DLD1 (cell line): ENCODE measurements around the gene IFI27.
"Not testable (repeated sequence)": the region's sequence is repeated elsewhere in the genome, so short reads cannot be mapped to it uniquely, and the experiment has no call there.

Experiments
- in situ Hi-C: cut with HindIII; loops from 2 replicates; pipeline ENCODE4 v1.10.0; 2017; ENCODE audit warnings: low sequenced_read_pairs

Gene IFI27

GRCh38 chr14:94110552-94111181 is at the start of gene IFI27:
IFI27 (plus strand) TSS chr14:94110736.
- in situ Hi-C loops, result no loop called here

- in situ Hi-C loops, result no loop called here
Measured at GRCh38 chr14:94062344-94062940, 48.1 kb upstream of the IFI27 start.

- in situ Hi-C loops, result no loop called here
Measured at GRCh38 chr14:94066089-94066676, 44.4 kb upstream of the IFI27 start.

DNA sequence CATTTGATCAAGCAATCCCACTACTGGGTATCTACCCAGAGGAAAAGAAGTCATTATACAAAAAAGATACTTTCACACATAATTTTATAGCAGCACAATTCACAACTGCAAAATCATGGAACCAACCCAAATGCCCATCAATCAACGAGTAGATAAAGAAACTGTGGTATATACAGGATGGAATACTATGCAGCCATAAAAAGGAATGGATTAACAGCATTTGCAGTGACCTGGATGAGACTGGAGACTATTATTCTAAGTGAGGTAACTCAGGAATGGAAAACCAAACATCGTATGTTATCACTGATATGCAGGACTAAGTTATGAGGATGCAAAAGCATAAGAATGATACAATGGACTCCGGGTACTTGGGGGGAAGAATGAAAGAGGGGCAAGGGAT is 38.5 kb upstream of the IFI27 start:
- in situ Hi-C loops, result not testable (repeated sequence)

GRCh38 chr14:94074534-94074933 is 36.0 kb upstream of the IFI27 start:
- in situ Hi-C loops, result no loop called here

DNA sequence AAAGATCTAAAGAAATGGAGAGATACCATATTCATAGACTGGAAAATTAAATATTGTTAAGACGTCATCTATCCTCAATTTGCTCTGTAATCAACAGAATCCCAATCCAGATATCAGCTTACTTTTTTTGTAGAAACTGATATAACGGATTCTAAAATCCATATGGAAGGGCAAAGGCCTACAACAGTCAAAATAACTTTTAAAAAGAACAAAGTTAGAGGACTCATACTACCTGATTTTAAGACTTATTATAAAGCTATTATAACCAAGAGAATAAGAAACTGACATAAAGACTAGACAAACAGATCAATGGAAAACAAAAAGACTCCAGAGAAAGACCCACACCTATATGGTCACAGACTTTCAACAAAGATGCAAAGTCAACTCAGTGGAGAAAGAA is 35.5 kb upstream of the IFI27 start:
- in situ Hi-C loops, result no loop called here

GRCh38 chr14:94077111-94077821 is 33.3 kb upstream of the IFI27 start:
- in situ Hi-C loops, result no loop called here

- in situ Hi-C loops, result no loop called here
Measured at GRCh38 chr14:94077823-94078222, 32.7 kb upstream of the IFI27 start.

DNA sequence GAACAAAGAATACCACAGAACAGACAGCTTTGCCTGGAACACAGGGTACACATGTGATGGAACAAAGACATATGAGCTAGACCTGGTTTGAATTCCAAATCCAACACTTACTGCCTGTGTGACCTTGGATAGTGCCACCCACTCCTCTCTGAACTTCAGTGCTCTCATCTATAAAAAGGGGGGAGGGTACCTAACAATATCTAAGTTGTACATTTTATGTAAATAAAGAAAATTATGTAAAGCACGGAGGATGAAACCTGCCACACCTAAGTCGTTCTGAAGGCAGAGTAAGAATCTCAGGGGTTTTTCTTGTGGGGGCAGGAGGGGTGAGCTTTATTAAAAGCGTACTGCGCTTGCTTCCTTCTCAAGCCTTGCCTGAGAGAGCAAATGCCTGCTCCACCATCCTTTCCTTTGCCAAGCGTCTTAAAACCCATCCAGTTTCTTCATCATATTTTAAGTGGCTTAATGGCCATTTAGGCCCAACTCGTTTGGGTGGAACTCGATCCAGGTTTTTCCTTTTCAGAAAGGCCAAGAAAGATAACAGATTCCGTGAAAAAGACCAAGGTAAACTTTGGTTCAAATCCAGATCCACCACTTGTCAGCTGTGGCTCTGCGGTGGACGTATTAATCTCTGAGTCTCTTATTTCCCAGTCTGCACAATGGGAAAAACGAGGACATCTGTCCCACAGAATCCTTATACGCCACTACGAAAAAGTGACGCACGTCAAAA is 30.5 kb upstream of the IFI27 start:
- in situ Hi-C loops, result no loop called here

DNA sequence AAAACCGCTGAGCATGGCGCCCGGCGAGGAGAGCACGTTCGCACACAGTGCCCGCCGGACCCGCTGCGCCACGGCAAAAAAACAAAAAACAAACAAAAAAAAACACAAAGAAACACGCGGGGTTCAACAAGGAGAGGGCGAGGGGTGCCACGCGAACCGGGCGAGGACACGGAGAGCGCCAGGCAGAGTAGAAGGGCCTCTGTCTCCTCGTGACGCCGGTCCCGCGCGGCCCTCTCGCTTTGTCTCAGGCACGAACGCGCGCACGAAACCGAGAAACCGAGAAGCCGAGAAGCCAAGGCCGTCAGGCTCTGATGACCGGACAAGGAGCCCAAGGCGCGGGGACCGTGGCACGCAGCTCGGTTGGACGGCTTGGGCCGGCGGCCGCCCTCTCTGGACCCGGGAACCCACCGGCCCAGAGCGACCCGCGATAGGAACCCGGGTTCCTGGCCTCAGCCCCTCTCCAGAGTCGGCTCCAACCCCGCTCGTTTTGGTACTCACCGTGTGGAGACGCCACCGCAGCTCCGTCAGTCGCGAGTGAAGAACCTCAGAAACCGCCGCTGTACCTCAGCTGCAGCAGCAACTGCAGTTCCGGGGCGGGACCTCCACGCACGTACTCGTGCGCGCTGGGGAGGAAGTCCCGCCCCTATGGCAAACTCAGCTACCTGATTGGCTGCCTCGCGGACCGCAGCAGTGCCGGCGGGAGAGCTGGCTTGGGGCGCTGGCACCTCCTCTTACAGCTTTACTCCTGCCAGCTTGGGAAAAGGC is 29.7 kb upstream of the IFI27 start, which contains the start of the genes DDX24 and IFI27L1:
TSS of gene DDX24 (minus strand) at position 582 of the 765 bp plus-strand sequence. CDS start 1,460 bp downstream, outside the sequence.
TSS of gene IFI27L1 (plus strand) at position 690 of the 765 bp plus-strand sequence. CDS start 15,628 bp downstream, outside the sequence.
- in situ Hi-C loops, result no loop called here

- in situ Hi-C loops, result no loop called here
Measured at GRCh38 chr14:94081386-94081820, 29.1 kb upstream of the IFI27 start.

- in situ Hi-C loops, result no loop called here
Measured at GRCh38 chr14:94087891-94088290, 22.6 kb upstream of the IFI27 start.

GRCh38 chr14:94088516-94088915 is 22.0 kb upstream of the IFI27 start:
- in situ Hi-C loops, result no loop called here

DNA sequence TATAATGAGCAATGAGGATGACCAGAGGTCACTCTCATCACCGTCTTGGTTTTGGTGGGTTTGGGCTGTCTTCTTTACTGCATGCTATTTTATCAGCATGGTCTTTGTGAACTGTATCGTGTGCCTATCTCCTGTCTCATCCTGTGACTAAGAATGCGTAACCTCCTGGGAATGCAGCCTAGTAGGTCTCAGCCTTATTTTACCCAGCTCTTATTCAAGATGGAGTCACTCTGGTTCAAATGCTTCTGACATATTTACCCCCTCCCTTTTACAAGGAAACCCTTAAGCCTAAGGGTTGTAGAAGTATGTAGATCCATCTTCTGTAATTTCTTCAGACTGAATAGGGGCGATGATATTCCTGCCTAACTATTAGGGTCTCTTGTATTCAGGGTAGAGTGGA is 21.1 kb upstream of the IFI27 start:
- in situ Hi-C loops, result no loop called here

DNA sequence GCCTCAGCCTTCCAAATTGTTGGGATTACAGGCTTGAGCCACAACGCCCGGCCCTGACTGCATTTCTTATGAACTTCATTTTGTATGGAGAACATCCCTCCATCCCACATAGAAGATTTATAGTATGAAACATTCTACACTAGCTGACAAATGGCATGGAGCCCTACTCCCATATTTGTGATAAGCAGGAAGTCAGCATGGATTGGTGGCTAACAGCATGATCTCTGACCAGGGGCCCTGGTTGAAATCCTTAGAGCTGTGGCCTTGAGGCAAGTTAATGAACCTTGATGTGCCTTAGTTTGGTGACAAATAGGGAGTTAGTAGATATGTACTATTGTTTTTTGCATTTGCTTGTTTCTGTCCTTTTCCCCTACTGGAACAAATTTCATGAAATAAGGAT is 17.1 kb upstream of the IFI27 start:
- in situ Hi-C loops, result no loop called here

DNA sequence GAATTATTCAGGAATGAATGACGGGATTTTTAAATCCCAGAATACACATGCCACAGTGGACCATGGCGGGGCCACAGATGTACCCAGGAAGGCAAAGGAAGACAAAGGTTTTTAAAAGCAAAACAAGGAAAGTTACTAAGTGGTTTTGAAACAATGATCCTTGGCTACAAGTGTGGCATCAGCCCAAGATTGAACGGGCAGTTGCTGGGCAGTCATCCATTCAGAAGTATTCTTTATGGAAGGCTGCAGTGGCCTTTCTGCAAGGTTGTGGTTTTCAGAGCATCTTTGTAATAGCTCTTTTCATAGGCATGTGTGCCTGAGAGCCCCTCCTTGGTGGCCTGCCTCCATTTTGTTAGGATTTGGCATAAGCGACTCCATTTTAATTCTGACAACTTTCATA is 13.4 kb upstream of the IFI27 start:
- in situ Hi-C loops, result no loop called here

DNA sequence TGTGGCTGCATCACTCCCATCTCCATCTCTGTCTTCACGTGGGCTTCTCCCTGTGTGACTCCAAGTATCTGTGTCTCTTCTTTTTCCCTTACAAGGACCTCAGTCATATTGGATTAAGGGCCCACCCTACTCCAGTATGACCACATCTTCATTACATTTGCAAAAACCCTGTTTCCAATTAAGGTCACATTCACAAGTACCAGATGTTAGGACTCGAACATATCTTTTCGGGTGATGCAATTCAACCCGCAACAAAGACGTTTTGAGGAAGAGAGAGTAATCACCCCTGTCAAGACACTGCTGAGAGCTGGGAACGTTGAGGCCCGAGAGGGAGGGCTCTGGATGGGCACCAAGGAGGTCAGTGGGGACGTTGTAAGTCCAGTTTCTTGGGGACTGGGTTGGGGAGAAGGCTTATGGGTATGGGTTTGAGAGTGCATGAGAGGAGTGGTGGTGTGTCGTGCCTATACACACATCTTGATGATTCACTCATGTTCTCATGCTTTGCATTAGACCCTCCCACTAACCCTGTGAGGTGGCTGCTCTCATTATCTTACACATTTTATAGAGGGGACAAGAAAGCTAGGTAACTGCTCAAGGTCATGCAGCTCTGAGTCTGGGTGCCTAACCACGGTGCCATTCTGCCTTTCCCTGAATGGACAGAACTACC is 12.1 kb upstream of the IFI27 start:
- in situ Hi-C loops, result no loop called here

DNA sequence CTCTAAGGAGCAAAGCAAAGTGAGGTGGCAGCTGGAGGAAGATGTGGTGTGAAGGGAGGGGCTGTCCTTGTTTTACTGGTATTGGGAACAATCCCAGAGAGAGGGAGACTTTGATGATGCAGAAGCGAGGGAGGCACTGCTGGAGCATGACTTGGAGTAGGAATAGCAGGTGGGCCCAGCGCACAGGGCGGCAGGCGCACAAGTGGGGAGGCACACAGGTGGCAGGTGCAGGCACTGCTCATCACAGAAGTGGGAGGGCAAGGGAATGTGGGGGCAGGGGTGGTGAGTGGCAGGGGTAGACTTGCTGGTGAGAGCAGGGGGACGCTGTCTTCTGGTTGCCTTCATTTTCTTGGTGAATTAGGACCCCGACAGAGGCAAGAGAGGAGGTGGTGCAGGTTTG is 11.5 kb upstream of the IFI27 start:
- in situ Hi-C loops, result no loop called here

- in situ Hi-C loops, result no loop called here
Measured at GRCh38 chr14:94100847-94101246, 9.7 kb upstream of the IFI27 start.

- in situ Hi-C loops, result no loop called here
Measured at GRCh38 chr14:94101748-94102147, 8.8 kb upstream of the IFI27 start.
